ENCODE results near the gene TCP11L2.

- TF ChIP-seq EZH2 (IDR thresholded peaks at IDR 0.05; ENCODE audit: low read length, unreplicated experiment) (no peak), CTCF (conservative IDR thresholded peaks at IDR 0.05; ENCODE audit: low read depth, low read length) (no peak)
Observed at GRCh38 chr12:106265116-106265515, 37.4 kb upstream of the TCP11L2 start.

All from PC-3 (cell line).